Measurements from ENCODE around the gene NREP.

NREP gene

DNA sequence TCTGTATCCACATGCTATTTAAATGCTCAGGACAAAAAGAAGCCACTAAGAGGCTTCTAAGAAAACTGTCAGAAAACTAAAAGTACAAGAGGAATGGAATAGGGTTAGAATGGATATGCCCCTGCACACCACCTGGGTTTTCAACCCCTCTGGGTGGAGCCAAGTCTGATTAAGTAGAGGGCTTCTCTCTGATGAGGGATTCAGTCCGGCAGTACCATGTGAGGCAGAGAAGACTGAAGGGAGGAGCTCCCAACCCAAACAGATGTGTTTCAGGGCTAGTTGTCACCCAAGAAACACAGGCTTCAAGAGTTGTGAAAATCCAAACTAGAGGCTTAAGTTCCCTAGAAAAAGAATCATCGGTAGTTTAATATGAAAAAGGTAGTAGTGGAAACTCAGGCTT, 12.5 kb downstream of the NREP start:
- Histone ChIP-seq H3K27me3 (ENCODE audit: control insufficient read depth, insufficient read depth, low read length) (no peaks in the 10 kb centered on the region), H3K4me1 (ENCODE audit: control insufficient read depth, insufficient read depth, low read length) (peaks cover 18% of the 10 kb centered on the region)

DNA sequence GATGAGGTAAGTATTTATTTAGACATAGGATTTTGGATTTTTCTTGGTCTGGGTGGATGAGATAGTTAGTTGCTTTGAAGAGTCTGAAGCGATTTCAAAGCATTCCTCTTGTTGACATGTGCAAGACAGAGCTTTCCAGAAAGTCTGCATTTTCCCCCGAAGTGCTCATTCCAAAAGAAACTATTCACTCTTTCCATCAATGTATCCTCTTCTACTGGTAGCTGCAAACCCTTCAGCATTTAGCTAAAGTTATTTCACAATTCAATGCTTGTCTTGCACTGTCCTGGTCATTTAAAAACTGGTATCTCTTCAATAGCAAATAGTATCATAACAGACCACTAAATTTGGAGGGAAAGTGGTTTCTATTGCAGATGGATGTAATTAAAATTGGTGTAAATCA, 13.0 kb downstream of the NREP start:
- Histone ChIP-seq H3K9ac (ENCODE audit: low read length) (no peak overlapping the region), H3K36me3 (ENCODE audit: control insufficient read depth, insufficient read depth, low read length) (no peaks in the 10 kb centered on the region), H3K4me3 (ENCODE audit: low read length) (no peak overlapping the region), H3K27me3 (ENCODE audit: control insufficient read depth, insufficient read depth, low read length) (no peaks in the 10 kb centered on the region), H3K4me1 (ENCODE audit: control insufficient read depth, insufficient read depth, low read length) (peaks cover 18% of the 10 kb centered on the region), H3K9me3 (ENCODE audit: control insufficient read depth, low read length) (no peaks in the 10 kb centered on the region)

More for the DNA sequence above, 12.5 kb downstream of the NREP start:
- H3K9ac ChIP-seq (ENCODE audit: low read length) = no peak overlapping the region
- no peaks in the 10 kb centered on the region for H3K9me3 ChIP-seq (ENCODE audit: control insufficient read depth, low read length)
- no peak overlapping the region for H3K4me3 ChIP-seq (ENCODE audit: low read length)
- no peaks in the 10 kb centered on the region for H3K36me3 ChIP-seq (ENCODE audit: control insufficient read depth, insufficient read depth, low read length)

DNA sequence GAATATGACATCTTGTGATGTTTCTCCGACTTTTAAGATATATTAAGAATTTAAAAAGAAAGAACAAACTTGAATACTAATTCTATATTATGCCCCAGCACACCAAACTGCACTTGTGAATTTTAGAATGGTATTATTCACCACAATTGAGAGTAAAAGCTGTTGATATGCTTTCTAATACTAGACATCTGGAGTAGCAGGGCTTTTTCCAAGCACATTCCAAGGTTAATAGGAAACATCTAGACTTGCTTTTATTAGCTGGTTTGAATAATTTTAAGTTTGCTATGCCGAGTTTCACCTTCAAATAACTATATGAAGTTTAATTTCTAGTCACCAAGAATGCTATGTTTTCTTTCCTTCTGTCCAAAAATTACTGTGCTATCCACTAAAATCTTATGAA, 13.5 kb downstream of the NREP start:
- H3K4me1 ChIP-seq (ENCODE audit: control insufficient read depth, insufficient read depth, low read length) = peaks cover 18% of the 10 kb centered on the region
- no peak overlapping the region for H3K9ac ChIP-seq (ENCODE audit: low read length)
- H3K27me3 ChIP-seq (ENCODE audit: control insufficient read depth, insufficient read depth, low read length) = no peaks in the 10 kb centered on the region
- no peaks in the 10 kb centered on the region for H3K36me3 ChIP-seq (ENCODE audit: control insufficient read depth, insufficient read depth, low read length)
- H3K4me3 ChIP-seq (ENCODE audit: low read length) = no peak overlapping the region
- H3K9me3 ChIP-seq (ENCODE audit: control insufficient read depth, low read length) = no peaks in the 10 kb centered on the region

DNA sequence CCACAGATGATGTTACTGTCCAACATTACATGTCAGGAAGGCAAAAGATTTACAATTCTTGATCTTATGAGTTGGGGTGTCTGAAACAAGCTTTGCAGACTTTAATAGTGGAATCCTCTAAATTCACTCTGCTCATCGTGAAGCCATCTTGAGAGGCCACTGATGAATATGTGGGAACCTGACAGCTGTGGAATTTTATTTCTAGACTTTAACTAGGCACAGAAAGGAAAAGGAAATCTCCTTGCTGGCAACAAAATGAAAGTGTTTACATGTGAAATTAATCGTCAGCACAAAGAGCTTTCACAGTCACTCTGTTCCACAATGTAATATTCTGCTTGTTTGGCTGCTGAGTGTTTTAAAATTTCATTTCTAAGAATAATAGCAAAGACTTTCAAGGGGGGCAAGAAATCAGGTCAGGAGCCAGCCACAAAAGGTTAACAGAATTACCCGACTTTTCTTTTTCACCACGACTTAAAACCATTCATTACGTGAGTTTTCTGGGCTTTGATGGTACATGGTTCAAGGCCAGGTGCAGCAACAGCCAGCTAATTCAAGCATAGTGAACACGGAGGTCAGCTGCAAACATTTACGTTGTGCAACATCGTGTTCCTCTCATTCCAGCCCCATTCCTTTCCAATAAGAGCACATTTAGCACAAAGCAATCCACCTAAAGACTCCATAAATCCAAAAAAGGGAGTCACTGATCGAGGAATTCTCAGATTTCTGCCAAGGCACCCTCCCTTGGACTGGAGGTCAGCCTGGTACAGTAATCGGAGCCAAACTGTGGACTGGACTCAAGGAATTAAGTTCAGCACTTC, 14.6 kb downstream of the NREP start:
- H3K4me3 ChIP-seq (ENCODE audit: low read length) = no peak overlapping the region
- H3K9me3 ChIP-seq (ENCODE audit: control insufficient read depth, low read length) = no peaks in the 10 kb centered on the region
- H3K9ac ChIP-seq (ENCODE audit: low read length) = no peak overlapping the region
- H3K36me3 ChIP-seq (ENCODE audit: control insufficient read depth, insufficient read depth, low read length) = no peaks in the 10 kb centered on the region
- peaks cover 27% of the 10 kb centered on the region for H3K4me1 ChIP-seq (ENCODE audit: control insufficient read depth, insufficient read depth, low read length)
- H3K27me3 ChIP-seq (ENCODE audit: control insufficient read depth, insufficient read depth, low read length) = no peaks in the 10 kb centered on the region

DNA sequence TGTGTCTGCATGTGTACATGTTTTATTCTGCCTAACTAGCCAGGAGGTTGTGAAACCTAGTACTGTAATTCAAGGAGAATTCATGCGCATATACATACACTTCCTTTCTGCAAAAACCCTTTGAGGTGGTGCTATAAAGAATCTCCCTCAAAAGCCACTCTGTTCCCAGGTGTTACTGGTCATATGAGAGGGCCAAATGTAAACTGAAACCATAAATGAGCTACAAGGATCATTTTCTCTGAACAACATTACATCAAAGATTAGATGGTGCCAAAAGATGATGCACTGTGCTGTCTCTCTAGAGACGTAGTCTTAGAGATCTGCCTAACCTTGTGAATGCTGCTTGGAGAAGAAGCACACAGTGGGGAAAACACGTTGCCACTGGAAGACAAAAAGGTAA, 15.7 kb downstream of the NREP start:
- Histone ChIP-seq H3K9me3 (ENCODE audit: control insufficient read depth, low read length) (no peaks in the 10 kb centered on the region), H3K4me3 (ENCODE audit: low read length) (no peak overlapping the region), H3K9ac (ENCODE audit: low read length) (no peak overlapping the region), H3K4me1 (ENCODE audit: control insufficient read depth, insufficient read depth, low read length) (peaks cover 27% of the 10 kb centered on the region), H3K27me3 (ENCODE audit: control insufficient read depth, insufficient read depth, low read length) (no peaks in the 10 kb centered on the region), H3K36me3 (ENCODE audit: control insufficient read depth, insufficient read depth, low read length) (no peaks in the 10 kb centered on the region)

DNA sequence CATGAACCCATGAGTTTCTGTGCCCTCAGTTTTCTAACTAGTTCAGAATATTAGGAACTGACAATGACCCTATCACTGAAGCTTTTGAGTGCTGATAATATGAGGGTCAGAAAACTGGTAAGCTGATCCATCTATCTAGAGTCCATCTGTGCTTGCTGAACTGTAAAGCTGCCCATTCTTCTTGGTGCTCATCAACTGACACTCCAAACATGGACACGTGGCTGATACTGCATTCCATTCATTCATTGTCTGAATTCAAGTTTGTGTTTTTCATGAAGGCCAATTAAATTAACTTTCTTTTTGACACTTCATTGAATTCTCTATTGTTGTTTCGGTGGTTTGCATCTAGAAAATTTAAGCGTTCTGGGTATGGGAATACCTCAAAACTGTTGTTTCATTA, 17.6 kb downstream of the NREP start:
- H3K36me3 ChIP-seq (ENCODE audit: control insufficient read depth, insufficient read depth, low read length) = no peaks in the 10 kb centered on the region
- H3K4me1 ChIP-seq (ENCODE audit: control insufficient read depth, insufficient read depth, low read length) = peaks cover 31% of the 10 kb centered on the region
- H3K9ac ChIP-seq (ENCODE audit: low read length) = no peak overlapping the region
- H3K27me3 ChIP-seq (ENCODE audit: control insufficient read depth, insufficient read depth, low read length) = no peaks in the 10 kb centered on the region
- H3K9me3 ChIP-seq (ENCODE audit: control insufficient read depth, low read length) = no peaks in the 10 kb centered on the region
- H3K4me3 ChIP-seq (ENCODE audit: low read length) = no peak overlapping the region

DNA sequence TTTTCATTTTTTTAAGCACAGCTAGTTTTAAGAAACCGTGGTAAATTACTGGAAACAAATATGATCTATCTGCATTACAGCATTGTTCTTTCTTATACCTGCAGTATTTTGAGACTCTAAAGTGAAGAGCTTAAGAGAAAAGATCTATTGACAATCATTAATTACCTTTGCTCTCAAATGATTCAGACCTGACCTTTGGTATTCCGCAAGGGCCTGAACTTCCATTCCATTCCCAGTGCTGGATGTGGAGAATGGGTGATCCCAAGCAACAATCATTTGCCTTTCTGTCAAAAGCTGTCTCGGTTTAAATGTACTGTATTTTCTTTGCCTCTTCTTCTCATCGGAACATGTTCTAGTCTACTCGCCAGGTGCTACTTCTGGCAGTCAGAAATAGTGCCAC, 18.9 kb downstream of the NREP start:
- Histone ChIP-seq H3K9ac (ENCODE audit: low read length) (no peak overlapping the region), H3K4me3 (ENCODE audit: low read length) (no peak overlapping the region), H3K27me3 (ENCODE audit: control insufficient read depth, insufficient read depth, low read length) (no peaks in the 10 kb centered on the region), H3K36me3 (ENCODE audit: control insufficient read depth, insufficient read depth, low read length) (no peaks in the 10 kb centered on the region), H3K9me3 (ENCODE audit: control insufficient read depth, low read length) (no peaks in the 10 kb centered on the region), H3K4me1 (ENCODE audit: control insufficient read depth, insufficient read depth, low read length) (peaks cover 39% of the 10 kb centered on the region)

DNA sequence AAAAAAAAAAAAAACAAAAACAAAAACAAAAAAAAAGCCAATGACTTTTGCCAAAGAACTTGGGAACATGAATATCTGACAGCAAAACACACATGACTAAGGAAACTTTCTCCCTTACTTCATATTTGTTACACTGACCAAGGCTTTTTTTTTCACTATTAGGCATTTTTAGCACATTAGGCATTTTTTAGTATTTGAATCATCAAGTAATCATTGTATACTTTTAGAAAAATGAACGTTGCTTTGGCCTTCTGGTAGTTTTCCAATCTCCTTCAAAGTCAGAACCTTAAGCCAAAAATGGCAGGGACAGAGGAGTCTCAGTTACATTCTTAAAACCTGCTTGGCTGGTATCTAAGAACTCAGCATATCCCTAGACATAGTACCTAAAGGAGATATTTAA, 19.3 kb downstream of the NREP start:
- no peaks in the 10 kb centered on the region for H3K9me3 ChIP-seq (ENCODE audit: control insufficient read depth, low read length)
- H3K9ac ChIP-seq (ENCODE audit: low read length) = no peak overlapping the region
- H3K4me1 ChIP-seq (ENCODE audit: control insufficient read depth, insufficient read depth, low read length) = peaks cover 35% of the 10 kb centered on the region
- H3K27me3 ChIP-seq (ENCODE audit: control insufficient read depth, insufficient read depth, low read length) = no peaks in the 10 kb centered on the region
- H3K36me3 ChIP-seq (ENCODE audit: control insufficient read depth, insufficient read depth, low read length) = no peaks in the 10 kb centered on the region
- H3K4me3 ChIP-seq (ENCODE audit: low read length) = no peak overlapping the region

DNA sequence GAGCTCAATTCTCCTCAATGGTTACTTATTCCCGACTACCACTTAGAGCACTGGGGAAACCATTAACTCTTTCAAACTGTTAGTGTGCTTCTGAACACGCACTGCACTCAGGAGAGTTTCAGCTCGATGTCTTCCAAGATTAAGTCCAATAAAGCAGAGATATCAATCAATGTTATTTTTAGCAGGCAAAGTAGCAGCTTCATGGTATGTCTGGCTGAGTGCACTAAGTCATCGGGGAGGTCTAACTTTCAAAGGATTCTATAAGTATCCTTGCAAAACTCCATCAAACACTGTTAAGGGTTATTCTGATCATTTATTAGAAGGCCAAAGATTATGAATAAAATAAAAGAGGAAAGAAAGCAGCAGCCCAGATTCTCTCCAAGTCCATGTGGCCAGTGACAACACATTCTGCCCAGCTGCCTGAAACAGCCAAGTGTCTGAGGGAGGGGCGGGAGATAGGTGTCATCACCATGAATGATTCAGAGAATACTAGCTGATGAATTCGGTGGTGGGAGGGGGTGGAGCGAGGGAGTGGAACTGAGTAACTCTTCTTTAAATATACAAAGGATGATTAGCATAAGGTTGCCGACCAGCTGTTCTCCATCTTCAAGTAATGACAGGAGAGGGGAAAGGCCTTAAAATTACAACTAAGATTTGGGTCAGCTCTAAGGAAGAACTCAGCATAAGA, 21.3 kb downstream of the NREP start:
- Histone ChIP-seq H3K4me1 (ENCODE audit: control insufficient read depth, insufficient read depth, low read length) (peaks cover 33% of the 10 kb centered on the region), H3K27me3 (ENCODE audit: control insufficient read depth, insufficient read depth, low read length) (no peaks in the 10 kb centered on the region), H3K36me3 (ENCODE audit: control insufficient read depth, insufficient read depth, low read length) (no peaks in the 10 kb centered on the region), H3K4me3 (ENCODE audit: low read length) (no peak overlapping the region), H3K9ac (ENCODE audit: low read length) (no peak overlapping the region), H3K9me3 (ENCODE audit: control insufficient read depth, low read length) (no peaks in the 10 kb centered on the region)

DNA sequence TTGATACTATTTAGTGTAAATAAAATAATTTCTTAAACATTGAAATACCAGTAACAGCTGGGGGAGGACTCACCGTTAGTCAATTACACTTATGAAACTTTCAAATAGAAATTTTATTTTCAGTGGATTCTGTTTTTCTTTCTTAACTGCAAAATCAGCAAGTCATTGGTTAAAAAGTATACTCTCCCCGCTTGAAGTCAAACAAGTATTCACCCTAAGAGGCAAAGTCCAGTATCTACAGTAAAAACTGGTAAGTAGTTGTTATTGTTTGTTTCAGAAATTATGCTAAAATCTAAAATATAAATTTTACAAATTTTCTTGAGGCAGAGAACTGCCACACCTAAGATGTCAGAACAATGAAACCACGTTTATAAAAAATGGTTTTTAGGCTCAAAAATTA, 22.4 kb downstream of the NREP start:
- Histone ChIP-seq H3K4me1 (ENCODE audit: control insufficient read depth, insufficient read depth, low read length) (peaks cover 34% of the 10 kb centered on the region), H3K9me3 (ENCODE audit: control insufficient read depth, low read length) (no peaks in the 10 kb centered on the region), H3K36me3 (ENCODE audit: control insufficient read depth, insufficient read depth, low read length) (no peaks in the 10 kb centered on the region), H3K27me3 (ENCODE audit: control insufficient read depth, insufficient read depth, low read length) (no peaks in the 10 kb centered on the region), H3K4me3 (ENCODE audit: low read length) (no peak overlapping the region), H3K9ac (ENCODE audit: low read length) (no peak overlapping the region)

DNA sequence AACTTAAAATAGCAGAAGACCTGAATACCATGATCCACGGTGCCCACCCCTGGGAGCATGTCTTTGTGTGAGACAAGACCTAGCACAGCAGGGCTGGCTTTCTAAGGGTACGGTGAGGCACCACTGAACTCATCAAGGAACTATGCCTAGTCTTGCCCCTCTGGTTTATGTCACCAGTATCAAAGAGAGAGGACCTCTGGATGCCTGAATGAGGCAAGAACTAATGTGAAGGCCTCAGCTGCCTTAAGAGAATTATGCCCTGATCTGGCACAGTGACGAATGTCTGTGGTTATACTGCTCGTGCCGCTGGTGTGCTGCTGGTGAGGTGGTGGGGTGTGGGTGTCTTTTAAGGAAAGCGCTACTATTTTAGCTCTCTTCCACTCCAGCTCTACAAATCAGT, 23.0 kb downstream of the NREP start:
- H3K9me3 ChIP-seq (ENCODE audit: control insufficient read depth, low read length) = no peaks in the 10 kb centered on the region
- no peak overlapping the region for H3K4me3 ChIP-seq (ENCODE audit: low read length)
- no peaks in the 10 kb centered on the region for H3K36me3 ChIP-seq (ENCODE audit: control insufficient read depth, insufficient read depth, low read length)
- no peak overlapping the region for H3K9ac ChIP-seq (ENCODE audit: low read length)
- H3K4me1 ChIP-seq (ENCODE audit: control insufficient read depth, insufficient read depth, low read length) = peaks cover 34% of the 10 kb centered on the region
- no peaks in the 10 kb centered on the region for H3K27me3 ChIP-seq (ENCODE audit: control insufficient read depth, insufficient read depth, low read length)

DNA sequence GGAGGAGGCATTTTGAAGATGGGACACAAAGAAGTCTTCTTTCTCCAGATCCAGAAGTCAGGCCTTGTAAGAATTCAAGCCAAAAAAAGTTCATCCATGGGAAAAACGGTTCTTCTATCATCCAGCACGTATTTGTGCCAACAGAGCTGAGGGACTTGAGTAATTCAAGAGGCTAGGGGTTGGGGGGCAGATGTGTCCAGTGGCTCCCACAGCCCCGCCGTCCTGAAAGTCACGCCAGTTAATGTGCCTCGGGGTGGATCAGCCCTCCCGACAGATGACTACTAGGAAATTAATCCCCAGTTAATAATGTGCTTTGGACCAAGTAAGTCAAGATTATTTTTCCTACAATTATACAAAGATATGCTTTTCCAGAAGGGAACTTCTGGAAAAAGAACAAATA, 23.4 kb downstream of the NREP start:
- Histone ChIP-seq H3K9ac (ENCODE audit: low read length) (no peak overlapping the region), H3K4me3 (ENCODE audit: low read length) (no peak overlapping the region), H3K27me3 (ENCODE audit: control insufficient read depth, insufficient read depth, low read length) (no peaks in the 10 kb centered on the region), H3K9me3 (ENCODE audit: control insufficient read depth, low read length) (no peaks in the 10 kb centered on the region), H3K4me1 (ENCODE audit: control insufficient read depth, insufficient read depth, low read length) (peaks cover 34% of the 10 kb centered on the region), H3K36me3 (ENCODE audit: control insufficient read depth, insufficient read depth, low read length) (no peaks in the 10 kb centered on the region)
